ENCODE measurements around the gene MYLK.

The MYLK gene

GRCh38 chr3:123658852-123659206, 225.3 kb downstream of the MYLK start:
- Histone ChIP-seq H3K36me3 (replicated peaks in 1 of 2; ENCODE audit: control insufficient read depth in 2 of 2, insufficient read depth in 2 of 2, low read length in 2 of 2) (peaks cover 23 to 28% of the 10 kb centered on the region in 2 donors), H3K27ac (replicated peaks; ENCODE audit: low read length) (no peak overlapping the region), H3K4ac (ENCODE audit: low read length) (no peak overlapping the region), H2BK12ac (ENCODE audit: low read length) (no peak overlapping the region), H3K14ac (ENCODE audit: low read length) (no peak overlapping the region), H3K4me1 (ENCODE audit: control insufficient read depth in 2 of 2, insufficient read depth in 1 of 2, low read depth in 1 of 2, low read length in 2 of 2) (peaks cover 2 to 5% of the 10 kb centered on the region in 2 donors), H2AFZ (ENCODE audit: low read length) (no peak overlapping the region), H3K9ac (ENCODE audit: low read depth, low read length, poor library complexity) (no peak overlapping the region), H3K4me2 (ENCODE audit: insufficient read depth, low read length, poor library complexity, severe bottlenecking) (no peak overlapping the region), H2BK15ac (ENCODE audit: low read length) (no peak overlapping the region), H3K23ac (ENCODE audit: low read depth, low read length, poor library complexity) (no peak overlapping the region), H3K9me3 (replicated peaks in 1 of 2; ENCODE audit: control insufficient read depth in 2 of 2, insufficient read depth in 1 of 2, low read depth in 1 of 2, low read length in 2 of 2) (peaks cover 6 to 9% of the 10 kb centered on the region in 2 donors), H3K18ac (ENCODE audit: low read length) (no peak overlapping the region), H4K91ac (ENCODE audit: low read depth, low read length, poor library complexity) (no peak overlapping the region), H4K8ac (ENCODE audit: low read depth, low read length) (no peak overlapping the region), H2AK5ac (ENCODE audit: low read depth, low read length) (no peak overlapping the region), H2BK5ac (ENCODE audit: low read length) (no peak overlapping the region), H2BK120ac (ENCODE audit: low read depth, low read length) (no peak overlapping the region), H3K27me3 (ENCODE audit: control insufficient read depth in 3 of 3, insufficient read depth in 3 of 3, low read depth in 1 of 3, low read length in 3 of 3) (no peaks in the 10 kb centered on the region), H3K4me3 (ENCODE audit: low read length in 2 of 2) (no peak overlapping the region), H3K79me1 (ENCODE audit: low read depth, low read length) (peaks cover 2% of the 10 kb centered on the region)
- no peak for DNase-seq (ENCODE audit: low spot score)
- WGBS, 2 donors (ENCODE audit: extremely low coverage in 2 of 2, insufficient read length in 2 of 2, insufficient replicate concordance in 1 of 2), result no CpG with 5 or more reads among the region's 1 CpG

- Histone ChIP-seq H3K4me3 (ENCODE audit: low read length in 2 of 2) (no peak overlapping the region), H3K36me3 (replicated peaks in 1 of 2; ENCODE audit: control insufficient read depth in 2 of 2, insufficient read depth in 2 of 2, low read length in 2 of 2) (peaks cover 23 to 28% of the 10 kb centered on the region in 2 donors), H2AFZ (ENCODE audit: low read length) (no peak overlapping the region), H3K14ac (ENCODE audit: low read length) (no peak overlapping the region), H2BK120ac (ENCODE audit: low read depth, low read length) (no peak overlapping the region), H2BK5ac (ENCODE audit: low read length) (no peak overlapping the region), H4K91ac (ENCODE audit: low read depth, low read length, poor library complexity) (no peak overlapping the region), H2BK15ac (ENCODE audit: low read length) (no peak overlapping the region), H3K79me1 (ENCODE audit: low read depth, low read length) (peaks cover 2% of the 10 kb centered on the region), H3K4me1 (ENCODE audit: control insufficient read depth in 2 of 2, insufficient read depth in 1 of 2, low read depth in 1 of 2, low read length in 2 of 2) (peaks cover 3 to 11% of the 10 kb centered on the region in 2 donors), H3K9ac (ENCODE audit: low read depth, low read length, poor library complexity) (no peak overlapping the region), H3K4me2 (ENCODE audit: insufficient read depth, low read length, poor library complexity, severe bottlenecking) (no peak overlapping the region), H3K9me3 (replicated peaks in 1 of 2; ENCODE audit: control insufficient read depth in 2 of 2, insufficient read depth in 1 of 2, low read depth in 1 of 2, low read length in 2 of 2) (peaks cover 6 to 9% of the 10 kb centered on the region in 2 donors), H2BK12ac (ENCODE audit: low read length) (no peak overlapping the region), H3K18ac (ENCODE audit: low read length) (no peak overlapping the region), H4K8ac (ENCODE audit: low read depth, low read length) (no peak overlapping the region), H3K4ac (ENCODE audit: low read length) (no peak overlapping the region), H2AK5ac (ENCODE audit: low read depth, low read length) (no peak overlapping the region), H3K27ac (replicated peaks; ENCODE audit: low read length) (no peak overlapping the region), H3K23ac (ENCODE audit: low read depth, low read length, poor library complexity) (no peak overlapping the region), H3K27me3 (ENCODE audit: control insufficient read depth in 3 of 3, insufficient read depth in 3 of 3, low read depth in 1 of 3, low read length in 3 of 3) (no peaks in the 10 kb centered on the region)
- no CpG with 5 or more reads among the region's 1 CpG for WGBS, 2 donors (ENCODE audit: extremely low coverage in 2 of 2, insufficient read length in 2 of 2, insufficient replicate concordance in 1 of 2)
- DNase-seq (ENCODE audit: low spot score), result no peak
These were observed 225.8 kb downstream of the MYLK start for GRCh38 chr3:123658118-123658851.

- no CpG with 5 or more reads among the region's 6 CpGs for WGBS, 2 donors (ENCODE audit: extremely low coverage in 2 of 2, insufficient read length in 2 of 2, insufficient replicate concordance in 1 of 2)
- H3K79me1 ChIP-seq (ENCODE audit: low read depth, low read length), result peaks cover 2% of the 10 kb centered on the region
These were observed 226.6 kb downstream of the MYLK start for GRCh38 chr3:123657568-123657967.

GRCh38 chr3:123657111-123657510, 227.0 kb downstream of the MYLK start:
- H3K14ac ChIP-seq (ENCODE audit: low read length), result no peak overlapping the region
- peaks cover 6 to 9% of the 10 kb centered on the region in 2 donors for H3K9me3 ChIP-seq (replicated peaks in 1 of 2; ENCODE audit: control insufficient read depth in 2 of 2, insufficient read depth in 1 of 2, low read depth in 1 of 2, low read length in 2 of 2)
- H3K4ac ChIP-seq (ENCODE audit: low read length), result no peak overlapping the region
- no peak overlapping the region for H2BK120ac ChIP-seq (ENCODE audit: low read depth, low read length)
- peaks cover 20 to 28% of the 10 kb centered on the region in 2 donors for H3K36me3 ChIP-seq (replicated peaks in 1 of 2; ENCODE audit: control insufficient read depth in 2 of 2, insufficient read depth in 2 of 2, low read length in 2 of 2)
- no peak overlapping the region for H3K27ac ChIP-seq (replicated peaks; ENCODE audit: low read length)
- H4K8ac ChIP-seq (ENCODE audit: low read depth, low read length), result no peak overlapping the region
- H2BK15ac ChIP-seq (ENCODE audit: low read length), result no peak overlapping the region
- H2BK5ac ChIP-seq (ENCODE audit: low read length), result no peak overlapping the region
- no peak overlapping the region for H3K4me2 ChIP-seq (ENCODE audit: insufficient read depth, low read length, poor library complexity, severe bottlenecking)
- no peak overlapping the region for H2AFZ ChIP-seq (ENCODE audit: low read length)
- H3K23ac ChIP-seq (ENCODE audit: low read depth, low read length, poor library complexity), result no peak overlapping the region
- no peak overlapping the region for H3K4me3 ChIP-seq (ENCODE audit: low read length in 2 of 2)
- H4K91ac ChIP-seq (ENCODE audit: low read depth, low read length, poor library complexity), result no peak overlapping the region
- H3K9ac ChIP-seq (ENCODE audit: low read depth, low read length, poor library complexity), result no peak overlapping the region
- H3K79me1 ChIP-seq (ENCODE audit: low read depth, low read length), result peaks cover 2% of the 10 kb centered on the region
- no peak overlapping the region for H2BK12ac ChIP-seq (ENCODE audit: low read length)
- no peak for DNase-seq (ENCODE audit: low spot score)
- no peaks in the 10 kb centered on the region for H3K27me3 ChIP-seq (ENCODE audit: control insufficient read depth in 3 of 3, insufficient read depth in 3 of 3, low read depth in 1 of 3, low read length in 3 of 3)
- WGBS, 2 donors (ENCODE audit: extremely low coverage in 2 of 2, insufficient read length in 2 of 2, insufficient replicate concordance in 1 of 2), result no CpG with 5 or more reads among the region's 10 CpGs
- H2AK5ac ChIP-seq (ENCODE audit: low read depth, low read length), result no peak overlapping the region
- H3K18ac ChIP-seq (ENCODE audit: low read length), result no peak overlapping the region
- peaks cover 6 to 18% of the 10 kb centered on the region in 2 donors for H3K4me1 ChIP-seq (ENCODE audit: control insufficient read depth in 2 of 2, insufficient read depth in 1 of 2, low read depth in 1 of 2, low read length in 2 of 2)

More at GRCh38 chr3:123657568-123657967, 226.6 kb downstream of the MYLK start:
- no peak overlapping the region for H2AFZ ChIP-seq (ENCODE audit: low read length)
- H3K4me1 ChIP-seq (ENCODE audit: control insufficient read depth in 2 of 2, insufficient read depth in 1 of 2, low read depth in 1 of 2, low read length in 2 of 2), result peaks cover 5 to 17% of the 10 kb centered on the region in 2 donors
- no peak overlapping the region for H3K27ac ChIP-seq (replicated peaks; ENCODE audit: low read length)
- peaks cover 6 to 9% of the 10 kb centered on the region in 2 donors for H3K9me3 ChIP-seq (replicated peaks in 1 of 2; ENCODE audit: control insufficient read depth in 2 of 2, insufficient read depth in 1 of 2, low read depth in 1 of 2, low read length in 2 of 2)
- no peak overlapping the region for H4K8ac ChIP-seq (ENCODE audit: low read depth, low read length)
- no peak overlapping the region for H3K23ac ChIP-seq (ENCODE audit: low read depth, low read length, poor library complexity)
- H3K9ac ChIP-seq (ENCODE audit: low read depth, low read length, poor library complexity), result no peak overlapping the region
- H3K4ac ChIP-seq (ENCODE audit: low read length), result no peak overlapping the region
- H3K36me3 ChIP-seq (replicated peaks in 1 of 2; ENCODE audit: control insufficient read depth in 2 of 2, insufficient read depth in 2 of 2, low read length in 2 of 2), result peaks cover 21 to 28% of the 10 kb centered on the region in 2 donors
- H3K27me3 ChIP-seq (ENCODE audit: control insufficient read depth in 3 of 3, insufficient read depth in 3 of 3, low read depth in 1 of 3, low read length in 3 of 3), result no peaks in the 10 kb centered on the region
- H2BK5ac ChIP-seq (ENCODE audit: low read length), result no peak overlapping the region
- no peak overlapping the region for H3K18ac ChIP-seq (ENCODE audit: low read length)
- H3K4me3 ChIP-seq (ENCODE audit: low read length in 2 of 2), result no peak overlapping the region
- H3K4me2 ChIP-seq (ENCODE audit: insufficient read depth, low read length, poor library complexity, severe bottlenecking), result no peak overlapping the region
- DNase-seq (ENCODE audit: low spot score), result no peak
- no peak overlapping the region for H2AK5ac ChIP-seq (ENCODE audit: low read depth, low read length)
- no peak overlapping the region for H4K91ac ChIP-seq (ENCODE audit: low read depth, low read length, poor library complexity)
- H2BK12ac ChIP-seq (ENCODE audit: low read length), result no peak overlapping the region
- H2BK120ac ChIP-seq (ENCODE audit: low read depth, low read length), result no peak overlapping the region
- H3K14ac ChIP-seq (ENCODE audit: low read length), result no peak overlapping the region
- no peak overlapping the region for H2BK15ac ChIP-seq (ENCODE audit: low read length)

All from neuronal stem cell (in vitro differentiated cells).